ENCODE measurements around the gene SMTN. TPM values are rescaled to one million over a fixed set of nuclear protein-coding genes. Genes with fewer than 3 reads are reported as not detected.

SMTN gene
- total and polyA plus RNA-seq, 2 donors (not counting 3 experiments of a cell fraction or from before 2014, with no cell fraction given) = 59.0 to 197 TPM

DNA sequence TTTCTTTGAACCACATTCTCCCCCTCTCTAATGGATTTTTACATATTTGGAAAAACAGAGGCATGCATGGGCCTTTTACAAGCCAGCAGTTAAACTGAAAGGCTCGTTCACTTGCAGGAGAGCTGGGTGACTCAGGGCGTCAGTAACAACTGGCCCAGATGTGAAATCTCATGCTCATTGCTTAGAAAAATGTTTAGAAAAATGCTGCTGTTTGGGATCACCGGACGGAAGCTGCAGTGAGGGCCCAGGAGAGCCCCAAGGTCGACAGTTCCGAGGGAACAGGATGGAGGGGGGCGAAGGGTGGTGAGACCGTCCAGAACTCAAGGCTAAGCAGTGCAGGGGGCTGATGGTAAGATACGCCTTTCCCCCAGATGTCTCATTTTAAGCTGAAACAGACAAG, 41.7 kb upstream of the SMTN start:
- no peak for DNase-seq (ENCODE audit: low read depth, low spot score)
- dilution Hi-C loops (cut with MboI; ENCODE audit: extremely low pct_ligation_motif_present, low sequenced_read_pairs) = no loop called here
- FAIRE-seq = no peak
- no peaks in the 10 kb centered on the region for H3K9me1 ChIP-seq (replicated peaks; ENCODE audit: control insufficient read depth, extremely low read depth, insufficient read depth, low read length)
- no peak overlapping the region for H3K9ac ChIP-seq (replicated peaks; ENCODE audit: extremely low read depth, insufficient read depth, low read length)
- no peak overlapping the region for H3K4me3 ChIP-seq (replicated peaks in 1 of 3; ENCODE audit: insufficient read depth in 1 of 3, low read depth in 1 of 3, low read length in 3 of 3)
- H3K36me3 ChIP-seq (ENCODE audit: control insufficient read depth in 2 of 2, extremely low read depth in 1 of 2, insufficient read depth in 2 of 2, low read length in 2 of 2) = no peaks in the 10 kb centered on the region
- H2AFZ ChIP-seq (ENCODE audit: low read depth, low read length) = no peak overlapping the region
- H3K27me3 ChIP-seq (ENCODE audit: control insufficient read depth in 2 of 2, insufficient read depth in 2 of 2, low read length in 2 of 2) = peaks cover 0 to 5% of the 10 kb centered on the region in 2 experiments
- TF ChIP-seq JUN (IDR thresholded peaks at IDR 0.05; ENCODE audit: borderline replicate concordance, insufficient read depth, insufficient read length, low read depth) (no peak), POLR2AphosphoS5 (IDR thresholded peaks at IDR 0.05; ENCODE audit: insufficient read depth, low read depth, low read length) (no peak), POLR2A (IDR thresholded peaks at IDR 0.05; ENCODE audit: low read depth, low read length) (no peak), GATA2 (IDR thresholded peaks at IDR 0.05; ENCODE audit: insufficient read depth, insufficient read length, low read depth, low read length) (no peak), FOS (IDR thresholded peaks at IDR 0.05; ENCODE audit: borderline replicate concordance, insufficient read depth, low read length) (no peak), MYC (IDR thresholded peaks at IDR 0.05; ENCODE audit: low read depth, low read length) (no peak), EZH2 (IDR thresholded peaks at IDR 0.05; ENCODE audit: borderline replicate concordance, low read depth, low read length, severe bottlenecking) (no peak)
- TF ChIP-seq, protein P1, sequence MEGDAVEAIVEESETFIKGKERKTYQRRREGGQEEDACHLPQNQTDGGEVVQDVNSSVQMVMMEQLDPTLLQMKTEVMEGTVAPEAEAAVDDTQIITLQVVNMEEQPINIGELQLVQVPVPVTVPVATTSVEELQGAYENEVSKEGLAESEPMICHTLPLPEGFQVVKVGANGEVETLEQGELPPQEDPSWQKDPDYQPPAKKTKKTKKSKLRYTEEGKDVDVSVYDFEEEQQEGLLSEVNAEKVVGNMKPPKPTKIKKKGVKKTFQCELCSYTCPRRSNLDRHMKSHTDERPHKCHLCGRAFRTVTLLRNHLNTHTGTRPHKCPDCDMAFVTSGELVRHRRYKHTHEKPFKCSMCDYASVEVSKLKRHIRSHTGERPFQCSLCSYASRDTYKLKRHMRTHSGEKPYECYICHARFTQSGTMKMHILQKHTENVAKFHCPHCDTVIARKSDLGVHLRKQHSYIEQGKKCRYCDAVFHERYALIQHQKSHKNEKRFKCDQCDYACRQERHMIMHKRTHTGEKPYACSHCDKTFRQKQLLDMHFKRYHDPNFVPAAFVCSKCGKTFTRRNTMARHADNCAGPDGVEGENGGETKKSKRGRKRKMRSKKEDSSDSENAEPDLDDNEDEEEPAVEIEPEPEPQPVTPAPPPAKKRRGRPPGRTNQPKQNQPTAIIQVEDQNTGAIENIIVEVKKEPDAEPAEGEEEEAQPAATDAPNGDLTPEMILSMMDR (IDR thresholded peaks at IDR 0.05; ENCODE audit: extremely low read depth in 1 of 2, insufficient read depth in 1 of 2, low read depth in 1 of 2, low read length in 2 of 2) = no peak
- TF ChIP-seq, protein P2, sequence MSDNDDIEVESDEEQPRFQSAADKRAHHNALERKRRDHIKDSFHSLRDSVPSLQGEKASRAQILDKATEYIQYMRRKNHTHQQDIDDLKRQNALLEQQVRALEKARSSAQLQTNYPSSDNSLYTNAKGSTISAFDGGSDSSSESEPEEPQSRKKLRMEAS (IDR thresholded peaks at IDR 0.05; ENCODE audit: insufficient read depth, insufficient read length) = no peak
- ChIA-PET POLR2A (no interaction called here), CTCF (no interaction called here)
- no peaks in the 10 kb centered on the region for H3K9me3 ChIP-seq (replicated peaks; ENCODE audit: control insufficient read depth, insufficient read depth, low read length)
- H3K4me2 ChIP-seq (ENCODE audit: insufficient read depth, low read length) = no peak overlapping the region
- H3K79me2 ChIP-seq (ENCODE audit: control insufficient read depth, insufficient read depth, low read length) = no peaks in the 10 kb centered on the region
- intact Hi-C loops (cut with micrococcal nuclease) = no loop called here
- no peaks in the 10 kb centered on the region for H4K20me1 ChIP-seq (replicated peaks; ENCODE audit: control insufficient read depth, extremely low read depth, insufficient read depth, low read length)
- no TSS peak for BruUV-seq (replicated peaks)
- no peaks in the 10 kb centered on the region for H3K4me1 ChIP-seq (ENCODE audit: control insufficient read depth, extremely low read depth, insufficient read depth, low read length)
- no peak overlapping the region for H3K27ac ChIP-seq (ENCODE audit: insufficient read depth, low read depth, low read length)
